Transverse colon (tissue), 4 donors: ENCODE results near the gene SRSF6. TPM values are rescaled to one million over a fixed set of nuclear protein-coding genes. Genes with fewer than 3 reads are reported as not detected.
"Not testable (repeated sequence)": the region's sequence is repeated elsewhere in the genome, so short reads cannot be mapped to it uniquely, and the experiment has no call there.

Experiments
- DNase-seq: peaks from one replicate; pipeline ENCODE4 v3.0.0-alpha.2; 2019
- H3K27ac ChIP-seq, 4 donors: fragments of 200-600 bp; sonication (generic); 2 replicates each; pipeline ENCODE4 v1.5.1; 2016 to 2018; ENCODE audit warnings: inconsistent platforms in 4 of 4
- H3K27me3 ChIP-seq: fragments of 200-600 bp; sonication (generic); 2 replicates; pipeline ENCODE4 v1.5.1; 2017; ENCODE audit warnings: inconsistent platforms
- H3K36me3 ChIP-seq, 4 donors: fragments of 200-600 bp; sonication (generic); 2 replicates each; pipeline ENCODE4 v1.5.1; 2017 to 2019; ENCODE audit warnings: inconsistent platforms in 4 of 4
- H3K4me1 ChIP-seq, 4 donors: fragments of 200-600 bp; sonication (generic); 2 replicates each; pipeline ENCODE4 v1.5.1; 2017 to 2020; ENCODE audit warnings: inconsistent platforms in 4 of 4
- H3K4me3 ChIP-seq, 4 donors: fragments of 200-600 bp; sonication (generic); 1 replicate in 1 of 4; 2 replicates in 3 of 4; pipeline versions ENCODE4 v1.5.1 to v1.6.1; 2017 to 2019; ENCODE audit warnings: inconsistent platforms in 4 of 4
- H3K9me3 ChIP-seq, 2 donors: fragments of 200-600 bp; sonication (generic); 2 replicates each; pipeline ENCODE4 v1.5.1; 2017 to 2019; ENCODE audit warnings: inconsistent platforms in 2 of 2
- CTCF ChIP-seq, 5 experiments: fragments of 200-600 bp in 3 of 5; fragments of 450-650 bp in 2 of 5; sonication (generic) in 3 of 5; IDR thresholded peaks; 1 replicate in 2 of 5; 2 replicates in 3 of 5; pipeline ENCODE4 v1.5.1; 2016 to 2017; ENCODE audit warnings: antibody characterized with exemption in 5 of 5, inconsistent platforms in 3 of 5, mild to moderate bottlenecking in 2 of 5, moderate library complexity in 1 of 5
- EP300 ChIP-seq: sonication (generic); formaldehyde crosslinking; IDR thresholded peaks from one replicate; pipeline ENCODE4 v1.6.1; 2017; ENCODE audit warnings: antibody characterized with exemption, low read depth
- POLR2A ChIP-seq: fragments of 450-650 bp; IDR thresholded peaks from one replicate; pipeline ENCODE4 v1.6.1; 2016; ENCODE audit warnings: antibody characterized with exemption, mild to moderate bottlenecking, moderate library complexity
- POLR2AphosphoS5 ChIP-seq, 3 donors: sonication (generic); formaldehyde crosslinking; IDR thresholded peaks; one replicate each; pipeline ENCODE4 v1.6.1; 2016; ENCODE audit warnings: antibody characterized with exemption in 3 of 3
- WGBS, 2 donors: methylation state at CpG; one replicate each; pipeline ENCODE4 v1.1.5; 2018; ENCODE audit warnings: low coverage in 1 of 2; 5-methylcytosine and 5-hydroxymethylcytosine counted together
- in situ Hi-C, 4 donors: fragments of 200-750 bp; cut with MboI; loops; one replicate each; pipeline versions ENCODE4 v1.15.0 to v1.15.1; 2017; ENCODE audit warnings: low sequenced_read_pairs in 3 of 4, low pct_ligation_motif_present in 1 of 4, low pct_unique_long_range_greater_than_20kb in 1 of 4
- intact Hi-C: fragments of 100-400 bp; cut with DNase I; formaldehyde crosslinking; loops from one replicate; pipeline ENCODE4 v1.15.1; 2023; ENCODE audit warnings: low total_unique reads
- total RNA-seq, 4 donors: library from RNA; depleted of rRNA; stranded (reverse); fragments of >200 nt; gene quantifications; one replicate each; pipeline ENCODE4 v1.1.0, GENCODE V29; 2016

The SRSF6 gene
- total RNA-seq, 4 donors from 2014 or later = 48.3 to 194 (median 70.1) TPM

- Histone ChIP-seq H3K36me3 (no peaks in the 10 kb centered on the region), H3K27ac (no peak overlapping the region), H3K4me3 (no peak overlapping the region), H3K9me3 (no peaks in the 10 kb centered on the region), H3K27me3 (no peaks in the 10 kb centered on the region), H3K4me1 (no peaks in the 10 kb centered on the region)
- TF ChIP-seq EP300 (no peak), CTCF (IDR thresholded peaks at IDR 0.05) (no peak), POLR2A (no peak), POLR2AphosphoS5 (IDR thresholded peaks at IDR 0.05) (no peak)
- intact Hi-C loops (no loop called here), in situ Hi-C loops (no loop called here)
- 82 to 94% methylated on average over 2 of the region's 2 CpGs for WGBS, 2 donors
- no peak for DNase-seq
These were observed 32.3 kb downstream of the SRSF6 start for GRCh38 chr20:43490038-43490437.

GRCh38 chr20:43492101-43492500 is 34.4 kb downstream of the SRSF6 start:
- no peaks in the 10 kb centered on the region for H3K36me3 ChIP-seq
- intact Hi-C loops = no loop called here
- no peak for TF ChIP-seq POLR2A
- no peak for TF ChIP-seq EP300
- TF ChIP-seq POLR2AphosphoS5 (IDR thresholded peaks at IDR 0.05) = no peak
- no peak for TF ChIP-seq CTCF (IDR thresholded peaks at IDR 0.05)
- in situ Hi-C loops = no loop called here
- no peak for DNase-seq
- H3K4me1 ChIP-seq = no peaks in the 10 kb centered on the region
- H3K27me3 ChIP-seq = no peaks in the 10 kb centered on the region
- H3K4me3 ChIP-seq = no peak overlapping the region
- no peaks in the 10 kb centered on the region for H3K9me3 ChIP-seq
- no peak overlapping the region for H3K27ac ChIP-seq
- 83 to 84% methylated on average over 3 of the region's 3 CpGs for WGBS, 2 donors

GRCh38 chr20:43495388-43495787 is 37.7 kb downstream of the SRSF6 start:
- 77% methylated on average over 2 of the region's 2 CpGs; no CpG with 5 or more reads in 1 of the 2 donors for WGBS, 2 donors
- intact Hi-C loops = no loop called here
- Histone ChIP-seq H3K36me3 (no peaks in the 10 kb centered on the region), H3K27me3 (no peaks in the 10 kb centered on the region), H3K27ac (no peak overlapping the region), H3K9me3 (no peaks in the 10 kb centered on the region), H3K4me3 (no peak overlapping the region), H3K4me1 (no peaks in the 10 kb centered on the region)
- TF ChIP-seq POLR2AphosphoS5 (IDR thresholded peaks at IDR 0.05) = no peak
- no peak for TF ChIP-seq POLR2A
- TF ChIP-seq CTCF (IDR thresholded peaks at IDR 0.05) = no peak
- no peak for TF ChIP-seq EP300
- DNase-seq = no peak
- in situ Hi-C loops = no loop called here

- DNase-seq, in situ Hi-C loops, H3K36me3 ChIP-seq, H3K9me3 ChIP-seq, H3K27ac ChIP-seq, H3K4me1 ChIP-seq, H3K4me3 ChIP-seq, intact Hi-C loops: not testable (repeated sequence)
- 89 to 97% methylated on average over 3 to 8 of the region's 8 CpGs for WGBS, 2 donors
- peaks cover 28% of the 10 kb centered on the region for H3K27me3 ChIP-seq
These were observed 44.3 kb downstream of the SRSF6 start for GRCh38 chr20:43502021-43502420.

GRCh38 chr20:43506238-43506637 is 48.5 kb downstream of the SRSF6 start:
- WGBS, 2 donors = 91 to 100% methylated on average over 4 to 7 of the region's 7 CpGs

More at GRCh38 chr20:43506238-43506637, 48.5 kb downstream of the SRSF6 start:
- H3K36me3 ChIP-seq = no peaks in the 10 kb centered on the region
- DNase-seq = no peak
- intact Hi-C loops = no loop called here
- in situ Hi-C loops = no loop called here
- H3K27me3 ChIP-seq = peaks cover 45% of the 10 kb centered on the region
- no peak for TF ChIP-seq POLR2A
- no peak for TF ChIP-seq POLR2AphosphoS5 (IDR thresholded peaks at IDR 0.05)
- no peak for TF ChIP-seq EP300
- no peaks in the 10 kb centered on the region for H3K9me3 ChIP-seq
- H3K4me3 ChIP-seq = no peak overlapping the region
- peaks cover 0 to 12% (median 7%) of the 10 kb centered on the region in 4 donors for H3K4me1 ChIP-seq
- H3K27ac ChIP-seq = no peak overlapping the region
